Measurements from ENCODE around the gene GRXCR1. TPM values are rescaled to one million over a fixed set of nuclear protein-coding genes. Genes with fewer than 3 reads are reported as not detected.

Gene GRXCR1
- total RNA-seq, 1 donor from 2014 or later: not detected

- no peak overlapping the region for H3K4me3 ChIP-seq (ENCODE audit: low read depth, low read length)
- TF ChIP-seq CTCF (IDR thresholded peaks at IDR 0.05; ENCODE audit: insufficient read depth, low read length, poor library complexity, severe bottlenecking): no peak
- no peak for DNase-seq (ENCODE audit: low read depth)
- no peaks in the 10 kb centered on the region for H3K27me3 ChIP-seq (ENCODE audit: control insufficient read depth, insufficient read depth, low read length)
- no peaks in the 10 kb centered on the region for H3K36me3 ChIP-seq (ENCODE audit: control insufficient read depth, insufficient read depth, low read length)
Measured at GRCh38 chr4:42928582-42928981, 36.1 kb downstream of the GRXCR1 start.

GRCh38 chr4:42942216-42942615 lies 49.7 kb downstream of the GRXCR1 start:
- no peaks in the 10 kb centered on the region for H3K27me3 ChIP-seq (ENCODE audit: control insufficient read depth, insufficient read depth, low read length)
- TF ChIP-seq CTCF (IDR thresholded peaks at IDR 0.05; ENCODE audit: insufficient read depth, low read length, poor library complexity, severe bottlenecking): no peak
- H3K36me3 ChIP-seq (ENCODE audit: control insufficient read depth, insufficient read depth, low read length): no peaks in the 10 kb centered on the region
- DNase-seq (ENCODE audit: low read depth): no peak
- no peak overlapping the region for H3K4me3 ChIP-seq (ENCODE audit: low read depth, low read length)

- TF ChIP-seq CTCF (IDR thresholded peaks at IDR 0.05; ENCODE audit: insufficient read depth, low read length, poor library complexity, severe bottlenecking): no peak
- no peak for DNase-seq (ENCODE audit: low read depth)
- H3K27me3 ChIP-seq (ENCODE audit: control insufficient read depth, insufficient read depth, low read length): no peaks in the 10 kb centered on the region
- no peaks in the 10 kb centered on the region for H3K36me3 ChIP-seq (ENCODE audit: control insufficient read depth, insufficient read depth, low read length)
- H3K4me3 ChIP-seq (ENCODE audit: low read depth, low read length): no peak overlapping the region
Measured at GRCh38 chr4:42945874-42946273, 53.4 kb downstream of the GRXCR1 start.

GRCh38 chr4:42953321-42953720 lies 60.8 kb downstream of the GRXCR1 start:
- Histone ChIP-seq H3K27me3 (ENCODE audit: control insufficient read depth, insufficient read depth, low read length) (no peaks in the 10 kb centered on the region), H3K36me3 (ENCODE audit: control insufficient read depth, insufficient read depth, low read length) (no peaks in the 10 kb centered on the region), H3K4me3 (ENCODE audit: low read depth, low read length) (no peak overlapping the region)
- no peak for DNase-seq (ENCODE audit: low read depth)
- no peak for TF ChIP-seq CTCF (IDR thresholded peaks at IDR 0.05; ENCODE audit: insufficient read depth, low read length, poor library complexity, severe bottlenecking)

GRCh38 chr4:42954963-42955669 lies 62.6 kb downstream of the GRXCR1 start:
- no peak overlapping the region for H3K4me3 ChIP-seq (ENCODE audit: low read depth, low read length)
- no peaks in the 10 kb centered on the region for H3K27me3 ChIP-seq (ENCODE audit: control insufficient read depth, insufficient read depth, low read length)
- H3K36me3 ChIP-seq (ENCODE audit: control insufficient read depth, insufficient read depth, low read length): no peaks in the 10 kb centered on the region
- TF ChIP-seq CTCF (IDR thresholded peaks at IDR 0.05; ENCODE audit: insufficient read depth, low read length, poor library complexity, severe bottlenecking): no peak
- no peak for DNase-seq (ENCODE audit: low read depth)
